Measurements from ENCODE around the gene TUBD1.

GRCh38 chr17:59812139-59812538 is 80.6 kb downstream of the TUBD1 start:
- TF ChIP-seq CTCF (conservative IDR thresholded peaks at IDR 0.05): no peak
- no peak for TF ChIP-seq ZFX (IDR thresholded peaks at IDR 0.05)

Measured in C4-2B (cell line).